H9 (cell line): ENCODE measurements around the gene NCOA1. TPM values are rescaled to one million over a fixed set of nuclear protein-coding genes. Genes with fewer than 3 reads are reported as not detected.

Experiments used
- DNase-seq: peaks from one replicate; pipeline ENCODE4 v3.0.0-alpha.2; 2017
- H2AFZ ChIP-seq: one replicate; pipeline ENCODE4 v1.6.1; 2013; ENCODE audit warnings: mild to moderate bottlenecking, low read length, control low read depth, moderate library complexity
- H2AK5ac ChIP-seq: 2 replicates; pipeline ENCODE4 v1.6.1; 2013; ENCODE audit warnings: low read length, control low read depth, mixed read lengths; ENCODE audit not compliant: insufficient read length
- H2BK120ac ChIP-seq: one replicate; pipeline ENCODE4 v1.6.1; 2013; ENCODE audit warnings: low read depth, mild to moderate bottlenecking, low read length, control low read depth, inconsistent platforms; ENCODE audit not compliant: poor library complexity, severe bottlenecking
- H2BK12ac ChIP-seq: 2 replicates; pipeline ENCODE4 v1.6.1; 2013; ENCODE audit warnings: low read length, control low read depth, mixed read lengths, low read depth; ENCODE audit not compliant: insufficient read length
- H2BK15ac ChIP-seq: 2 replicates; pipeline ENCODE4 v1.6.1; 2013; ENCODE audit warnings: low read depth, low read length, control low read depth
- H2BK20ac ChIP-seq: one replicate; pipeline ENCODE4 v1.6.1; 2013; ENCODE audit warnings: low read depth, mild to moderate bottlenecking, low read length, control low read depth, inconsistent platforms; ENCODE audit not compliant: poor library complexity, severe bottlenecking
- H2BK5ac ChIP-seq: 2 replicates; pipeline ENCODE4 v1.6.1; 2013; ENCODE audit warnings: low read length, control low read depth, mixed read lengths; ENCODE audit not compliant: insufficient read length
- H3K14ac ChIP-seq: 2 replicates; pipeline ENCODE4 v1.6.1; 2013; ENCODE audit warnings: low read length, control low read depth; ENCODE audit not compliant: insufficient read depth
- H3K18ac ChIP-seq: 2 replicates; pipeline ENCODE4 v1.6.1; 2013; ENCODE audit warnings: low read depth, mild to moderate bottlenecking, mixed read lengths, low read length, control low read depth; ENCODE audit not compliant: insufficient read length
- H3K23ac ChIP-seq: 2 replicates; pipeline ENCODE4 v1.6.1; 2013; ENCODE audit warnings: low read length, control low read depth, mixed read lengths, low read depth; ENCODE audit not compliant: insufficient read length
- H3K23me2 ChIP-seq: 2 replicates; pipeline ENCODE4 v1.6.1; 2013; ENCODE audit warnings: low read depth, mild to moderate bottlenecking, mixed read lengths, low read length, control low read depth; ENCODE audit not compliant: insufficient read length, poor library complexity, severe bottlenecking
- H3K27ac ChIP-seq: 2 replicates; pipeline ENCODE4 v1.5.1; 2013; ENCODE audit warnings: low read length, control low read depth, mixed read lengths, low read depth; ENCODE audit not compliant: insufficient read length
- H3K27me3 ChIP-seq: 2 replicates; pipeline ENCODE4 v1.6.1; 2013; ENCODE audit warnings: low read length, control low read depth, inconsistent platforms; ENCODE audit not compliant: insufficient read depth
- H3K4ac ChIP-seq: 2 replicates; pipeline ENCODE4 v1.6.1; 2013; ENCODE audit warnings: low read depth, mild to moderate bottlenecking, control low read depth, inconsistent platforms, low read length, moderate library complexity
- H3K4me1 ChIP-seq: 2 replicates; pipeline ENCODE4 v1.6.1; 2013; ENCODE audit warnings: low read length, control low read depth, inconsistent platforms; ENCODE audit not compliant: insufficient read depth
- H3K4me2 ChIP-seq: 2 replicates; pipeline ENCODE4 v1.6.1; 2013; ENCODE audit warnings: low read length, control low read depth, mixed read lengths; ENCODE audit not compliant: insufficient read length, insufficient read depth
- H3K56ac ChIP-seq: 2 replicates; pipeline ENCODE4 v1.6.1; 2013; ENCODE audit warnings: low read depth, mild to moderate bottlenecking, mixed read lengths, low read length, control low read depth; ENCODE audit not compliant: insufficient read length
- H3K79me1 ChIP-seq: 2 replicates; pipeline ENCODE4 v1.6.1; 2013; ENCODE audit warnings: low read depth, mild to moderate bottlenecking, moderate library complexity, low read length, control low read depth, inconsistent platforms; ENCODE audit not compliant: insufficient read depth, poor library complexity, severe bottlenecking
- H3K79me2 ChIP-seq: 2 replicates; pipeline ENCODE4 v1.6.1; 2013; ENCODE audit warnings: low read length, control low read depth, inconsistent platforms; ENCODE audit not compliant: insufficient read depth
- H3K9ac ChIP-seq: 2 replicates; pipeline ENCODE4 v1.6.1; 2013; ENCODE audit warnings: low read length, control low read depth, mixed read lengths; ENCODE audit not compliant: insufficient read length; ENCODE audit errors: extremely low read depth
- H3K9me3 ChIP-seq: one replicate; pipeline ENCODE4 v1.6.1; 2013; ENCODE audit warnings: low read depth, low read length, inconsistent platforms; ENCODE audit not compliant: control insufficient read depth
- H3T11ph ChIP-seq: one replicate; pipeline ENCODE4 v1.6.1; 2013; ENCODE audit warnings: mild to moderate bottlenecking, low read length, control low read depth, inconsistent platforms
- H4K20me1 ChIP-seq: one replicate; pipeline ENCODE4 v1.6.1; 2013; ENCODE audit not compliant: control insufficient read depth, insufficient read length, insufficient read depth
- H4K5ac ChIP-seq: 2 replicates; pipeline ENCODE4 v1.6.1; 2013; ENCODE audit warnings: low read depth, mild to moderate bottlenecking, mixed read lengths, low read length, control low read depth; ENCODE audit not compliant: insufficient read length
- H4K8ac ChIP-seq: replicated peaks from 2 replicates; pipeline ENCODE4 v1.6.1; 2013; ENCODE audit warnings: low read length, control low read depth, mixed read lengths, low read depth; ENCODE audit not compliant: insufficient read length
- H4K91ac ChIP-seq: 2 replicates; pipeline ENCODE4 v1.6.1; 2013; ENCODE audit warnings: low read depth, mild to moderate bottlenecking, moderate library complexity, mixed read lengths, low read length, control low read depth; ENCODE audit not compliant: insufficient read length
- H3K27ac Mint-ChIP-seq, 3 experiments: 2 replicates in 2 of 3; 3 replicates in 1 of 3; pipeline ENCODE4 v1.8.0; 2020 to 2021; ENCODE audit warnings: mixed read lengths in 3 of 3, mild to moderate bottlenecking in 1 of 3, moderate library complexity in 1 of 3
- H3K27me3 Mint-ChIP-seq: 2 replicates; pipeline ENCODE4 v1.8.0; 2021; ENCODE audit warnings: low read depth, mild to moderate bottlenecking, moderate library complexity, mixed read lengths
- H3K36me3 Mint-ChIP-seq, 3 experiments: 2 replicates in 2 of 3; 3 replicates in 1 of 3; pipeline ENCODE4 v1.8.0; 2020 to 2021; ENCODE audit warnings: low read depth in 3 of 3, mixed read lengths in 3 of 3; ENCODE audit not compliant: insufficient read depth in 1 of 3
- H3K4me1 Mint-ChIP-seq, 2 experiments: 2 replicates each; pipeline ENCODE4 v1.8.0; 2020; ENCODE audit warnings: mixed read lengths in 2 of 2
- H3K4me3 Mint-ChIP-seq, 2 experiments: 2 replicates in 1 of 2; 3 replicates in 1 of 2; pipeline ENCODE4 v1.8.0; 2020 to 2021; ENCODE audit warnings: mild to moderate bottlenecking in 2 of 2, mixed read lengths in 2 of 2, moderate library complexity in 1 of 2
- H3K9me3 Mint-ChIP-seq, 2 experiments: 2 replicates in 1 of 2; 3 replicates in 1 of 2; pipeline ENCODE4 v1.8.0; 2020; ENCODE audit warnings: mild to moderate bottlenecking in 2 of 2, mixed read lengths in 2 of 2, moderate library complexity in 1 of 2
- WGBS: extraction: QIAGEN DNeasy Blood & Tissue Kit; methylation state at CpG from one replicate; pipeline ENCODE4 v1.1.7; 2013; ENCODE audit warnings: missing lambda C conversion rate, low lambda C conversion rate, mixed read lengths; ENCODE audit not compliant: insufficient read length; ENCODE audit errors: extremely low coverage; 5-methylcytosine and 5-hydroxymethylcytosine counted together
- total RNA-seq: library from RNA; stranded (reverse); gene quantifications from 2 replicates; pipeline ENCODE4 v1.2.1, GENCODE V29; 2021
- TF ChIP-seq, protein P1 (sequence below): fragments of 200-600 bp; sonication (generic); conservative IDR thresholded peaks from 3 replicates; pipeline ENCODE4 v1.8.0; 2021; ENCODE audit warnings: antibody characterized with exemption, mild to moderate bottlenecking

The NCOA1 gene
- total RNA-seq, 1 experiment from 2014 or later = 14.8 TPM

DNA sequence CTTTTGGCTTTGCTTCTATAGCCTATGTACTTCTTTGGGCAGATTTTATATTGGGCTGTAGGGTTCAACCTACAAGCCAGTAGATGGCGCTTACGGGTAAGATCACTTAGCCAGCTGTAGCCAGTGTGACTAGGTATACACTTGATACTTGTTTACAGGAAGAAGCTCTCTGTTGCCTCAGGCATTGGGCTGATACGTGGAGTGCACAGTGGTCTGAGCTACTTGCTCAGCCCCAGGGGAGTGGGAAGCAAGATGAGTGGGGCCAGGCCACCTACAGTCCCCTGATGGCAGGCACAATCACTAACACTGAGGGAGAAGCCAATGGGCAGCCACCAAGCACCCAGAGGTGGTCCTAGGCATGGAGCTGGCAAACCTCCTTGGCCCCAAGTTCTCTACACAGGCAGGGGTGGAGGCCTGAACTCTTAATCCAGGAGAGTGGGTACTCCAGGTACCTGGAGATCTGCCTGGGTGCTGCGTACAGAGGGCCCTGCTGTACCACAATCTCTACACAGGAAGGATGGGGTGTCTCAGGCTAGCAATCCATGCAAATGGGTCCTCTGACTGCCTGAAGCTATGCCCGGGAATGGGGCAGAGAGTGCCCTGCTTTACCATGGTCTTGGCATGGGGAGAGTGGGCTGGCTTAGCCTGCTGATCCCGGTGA lies 122.2 kb downstream of the NCOA1 start:
- no peaks in the 10 kb centered on the region for H3K27me3 Mint-ChIP-seq
- Histone ChIP-seq H3K56ac (no peak overlapping the region), H3T11ph (no peak overlapping the region), H3K27ac (no peak overlapping the region), H3K23ac (no peak overlapping the region), H4K20me1 (no peaks in the 10 kb centered on the region), H3K4ac (no peak overlapping the region), H3K4me2 (no peak overlapping the region), H3K14ac (no peak overlapping the region), H2AK5ac (no peak overlapping the region), H2BK120ac (no peak overlapping the region), H2AFZ (no peak overlapping the region), H3K9me3 (no peaks in the 10 kb centered on the region), H3K79me1 (no peaks in the 10 kb centered on the region), H2BK15ac (no peak overlapping the region), H2BK12ac (no peak overlapping the region), H2BK20ac (no peak overlapping the region), H3K27me3 (no peaks in the 10 kb centered on the region), H3K18ac (peak overlapping the region; percentile 76), H3K23me2 (no peaks in the 10 kb centered on the region), H2BK5ac (no peak overlapping the region), H4K8ac (no peak overlapping the region), H3K4me1 (no peaks in the 10 kb centered on the region), H3K9ac (no peak overlapping the region), H4K5ac (peak overlapping the region; percentile 28), H3K79me2 (no peaks in the 10 kb centered on the region), H4K91ac (no peak overlapping the region)
- peak; percentile 73 for DNase-seq
- WGBS = no CpG with 5 or more reads among the region's 6 CpGs
- H3K4me3 Mint-ChIP-seq = no peak overlapping the region
- H3K9me3 Mint-ChIP-seq = peaks cover 5 to 7% of the 10 kb centered on the region in 2 experiments; a peak in 2 of 5 replicates
- TF ChIP-seq, protein P1, sequence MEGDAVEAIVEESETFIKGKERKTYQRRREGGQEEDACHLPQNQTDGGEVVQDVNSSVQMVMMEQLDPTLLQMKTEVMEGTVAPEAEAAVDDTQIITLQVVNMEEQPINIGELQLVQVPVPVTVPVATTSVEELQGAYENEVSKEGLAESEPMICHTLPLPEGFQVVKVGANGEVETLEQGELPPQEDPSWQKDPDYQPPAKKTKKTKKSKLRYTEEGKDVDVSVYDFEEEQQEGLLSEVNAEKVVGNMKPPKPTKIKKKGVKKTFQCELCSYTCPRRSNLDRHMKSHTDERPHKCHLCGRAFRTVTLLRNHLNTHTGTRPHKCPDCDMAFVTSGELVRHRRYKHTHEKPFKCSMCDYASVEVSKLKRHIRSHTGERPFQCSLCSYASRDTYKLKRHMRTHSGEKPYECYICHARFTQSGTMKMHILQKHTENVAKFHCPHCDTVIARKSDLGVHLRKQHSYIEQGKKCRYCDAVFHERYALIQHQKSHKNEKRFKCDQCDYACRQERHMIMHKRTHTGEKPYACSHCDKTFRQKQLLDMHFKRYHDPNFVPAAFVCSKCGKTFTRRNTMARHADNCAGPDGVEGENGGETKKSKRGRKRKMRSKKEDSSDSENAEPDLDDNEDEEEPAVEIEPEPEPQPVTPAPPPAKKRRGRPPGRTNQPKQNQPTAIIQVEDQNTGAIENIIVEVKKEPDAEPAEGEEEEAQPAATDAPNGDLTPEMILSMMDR = peak; percentile 81
- peak overlapping the region; percentile 29 to 98 (median 56); a peak in 5 of 7 replicates for H3K27ac Mint-ChIP-seq
- peaks cover 0 to 5% (median 0%) of the 10 kb centered on the region in 3 experiments; a peak in 1 of 7 replicates for H3K36me3 Mint-ChIP-seq
- peaks cover 42 to 43% of the 10 kb centered on the region in 2 experiments for H3K4me1 Mint-ChIP-seq
